Measurements from ENCODE around the gene SNAPIN.

- TF ChIP-seq CTCF (IDR thresholded peaks at IDR 0.05) (no peak), EP300 (IDR thresholded peaks at IDR 0.05) (no peak)
Measured at GRCh38 chr1:153610811-153611301, 47.6 kb upstream of the SNAPIN start.

All from ovary (tissue), 3 donors.